IMR-90 (cell line): Measurements from ENCODE around the gene PRKCE. TPM values are rescaled to one million over a fixed set of nuclear protein-coding genes. Genes with fewer than 3 reads are reported as not detected.

Experiments
- ATAC-seq: fragments of 200-7000 bp; cut with Tn5 transposase; 2 replicates; pipeline ENCODE4 v1.9.1; 2020; ENCODE audit warnings: low read depth, mild to moderate bottlenecking, moderate library complexity
- BruUV-seq: library from RNA; stranded (reverse); fragments of 400-500 nt; replicated peaks from 2 replicates; lab custom pipeline; 2021; lab: Mats Ljungman, UMichigan
- CTCF ChIA-PET: fragments of 300-600 bp; formaldehyde crosslinking; extraction: SDS; loops from one replicate; lab custom pipeline; 2021; ENCODE audit warnings: antibody characterized with exemption; lab: Yijun Ruan, JAX
- POLR2A ChIA-PET: fragments of 300-600 bp; sonication (Branson Sonifier 250); formaldehyde crosslinking; loops from one replicate; lab custom pipeline; 2022; ENCODE audit warnings: antibody characterized with exemption; ENCODE audit not compliant: unreplicated experiment; lab: Charles Lee
- DNase-seq: peaks from one replicate; pipeline ENCODE4 v3.0.0; 2013
- H2AFZ ChIP-seq: replicated peaks from 2 replicates; pipeline ENCODE3; 2013; ENCODE audit warnings: low read length, mild to moderate bottlenecking; ENCODE audit not compliant: poor library complexity
- H2AK5ac ChIP-seq: 2 replicates; pipeline ENCODE4 v1.6.1; 2013; ENCODE audit warnings: low read depth, low read length, inconsistent platforms
- H2AK9ac ChIP-seq: replicated peaks from 2 replicates; pipeline ENCODE3; 2013; ENCODE audit warnings: mild to moderate bottlenecking, low read depth, low read length, moderate library complexity; ENCODE audit not compliant: poor library complexity
- H2BK120ac ChIP-seq: 2 replicates; pipeline ENCODE4 v1.6.1; 2013; ENCODE audit warnings: low read depth, low read length, inconsistent platforms
- H2BK15ac ChIP-seq: 3 replicates; pipeline ENCODE4 v1.6.1; 2013; ENCODE audit warnings: low read depth, low read length, inconsistent platforms
- H2BK20ac ChIP-seq: 2 replicates; pipeline ENCODE4 v1.6.1; 2013; ENCODE audit warnings: low read depth, mild to moderate bottlenecking, inconsistent platforms, low read length, moderate library complexity
- H2BK5ac ChIP-seq: 2 replicates; pipeline ENCODE4 v1.6.1; 2013; ENCODE audit warnings: mild to moderate bottlenecking, low read depth, low read length, inconsistent platforms; ENCODE audit not compliant: poor library complexity, severe bottlenecking
- H3K14ac ChIP-seq: replicated peaks from 2 replicates; pipeline ENCODE4 v1.6.1; 2013; ENCODE audit warnings: low read depth, low read length, inconsistent platforms
- H3K18ac ChIP-seq: 2 replicates; pipeline ENCODE4 v1.6.1; 2013; ENCODE audit warnings: low read depth, low read length, control low read depth
- H3K23ac ChIP-seq: 2 replicates; pipeline ENCODE4 v1.6.1; 2013; ENCODE audit warnings: low read depth, low read length, inconsistent platforms
- H3K27ac ChIP-seq: 2 replicates; pipeline ENCODE4 v1.5.1; 2013; ENCODE audit warnings: mild to moderate bottlenecking, control low read depth, low read length; ENCODE audit not compliant: insufficient read depth
- H3K27me3 ChIP-seq: 2 replicates; pipeline ENCODE4 v1.6.1; 2013; ENCODE audit warnings: low read length; ENCODE audit not compliant: control insufficient read depth, insufficient read depth
- H3K36me3 ChIP-seq: 2 replicates; pipeline ENCODE4 v1.6.1; 2013; ENCODE audit warnings: low read length, mixed read lengths; ENCODE audit not compliant: control insufficient read depth, insufficient read depth
- H3K4ac ChIP-seq: 2 replicates; pipeline ENCODE4 v1.6.1; 2013; ENCODE audit warnings: low read depth, low read length, inconsistent platforms
- H3K4me1 ChIP-seq: 2 replicates; pipeline ENCODE4 v1.6.1; 2013; ENCODE audit warnings: low read length, mixed read lengths; ENCODE audit not compliant: control insufficient read depth, insufficient read depth
- H3K4me2 ChIP-seq: 2 replicates; pipeline ENCODE4 v1.6.1; 2013; ENCODE audit warnings: low read depth, mild to moderate bottlenecking, control low read depth, low read length, moderate library complexity
- H3K4me3 ChIP-seq: 2 replicates; pipeline ENCODE4 v1.5.1; 2013; ENCODE audit warnings: low read depth, mild to moderate bottlenecking, control low read depth, low read length, moderate library complexity; ENCODE audit not compliant: insufficient read depth
- H3K56ac ChIP-seq: 2 replicates; pipeline ENCODE4 v1.6.1; 2013; ENCODE audit warnings: low read length, inconsistent platforms; ENCODE audit not compliant: insufficient read depth; ENCODE audit errors: extremely low read depth
- H3K79me1 ChIP-seq, 2 experiments: 2 replicates each; pipeline ENCODE4 v1.6.1; 2013; ENCODE audit warnings: low read length in 2 of 2, inconsistent platforms in 1 of 2, low read depth in 1 of 2
- H3K9ac ChIP-seq: 2 replicates; pipeline ENCODE4 v1.6.1; 2013; ENCODE audit warnings: low read depth, low read length, control low read depth
- H3K9me1 ChIP-seq: 2 replicates; pipeline ENCODE4 v1.6.1; 2013; ENCODE audit warnings: low read length, inconsistent platforms; ENCODE audit not compliant: insufficient read depth
- H3K9me3 ChIP-seq: 2 replicates; pipeline ENCODE4 v1.6.1; 2013; ENCODE audit warnings: low read length; ENCODE audit not compliant: control insufficient read depth, insufficient read depth
- H4K20me1 ChIP-seq: 2 replicates; pipeline ENCODE4 v1.6.1; 2013; ENCODE audit warnings: low read length, inconsistent platforms; ENCODE audit not compliant: insufficient read depth
- H4K5ac ChIP-seq: 2 replicates; pipeline ENCODE4 v1.6.1; 2013; ENCODE audit warnings: mild to moderate bottlenecking, low read depth, low read length, control low read depth
- H4K8ac ChIP-seq, 2 experiments: 2 replicates each; pipeline ENCODE4 v1.6.1; 2013; ENCODE audit warnings: low read depth in 2 of 2, low read length in 2 of 2, control low read depth in 1 of 2, inconsistent platforms in 1 of 2
- H4K91ac ChIP-seq: 2 replicates; pipeline ENCODE4 v1.6.1; 2013; ENCODE audit warnings: low read depth, low read length, inconsistent platforms; ENCODE audit not compliant: insufficient read depth
- FOS ChIP-seq: fragments of 150-350 bp; IDR thresholded peaks from 2 replicates; pipeline ENCODE4 v1.6.1; 2016; ENCODE audit warnings: low read depth, low read length
- MXI1 ChIP-seq: IDR thresholded peaks from 2 replicates; pipeline ENCODE4 v1.6.1; 2012; ENCODE audit warnings: low read depth, mild to moderate bottlenecking, low read length, moderate library complexity, borderline replicate concordance
- RAD21 ChIP-seq: IDR thresholded peaks from 2 replicates; pipeline ENCODE4 v1.6.1; 2012; ENCODE audit warnings: low read length, improper control_type of control experiment
- RFX5 ChIP-seq: IDR thresholded peaks from 2 replicates; pipeline ENCODE4 v1.8.0; 2012; ENCODE audit warnings: low read depth, mild to moderate bottlenecking, low read length, moderate library complexity
- WGBS, 2 experiments: methylation state at CpG; one replicate each; pipeline versions ENCODE4 v1.1.5 to v1.1.7; 2013; ENCODE audit warnings: missing lambda C conversion rate in 2 of 2; ENCODE audit not compliant: insufficient read length in 1 of 2; ENCODE audit errors: extremely low coverage in 2 of 2; 5-methylcytosine and 5-hydroxymethylcytosine counted together
- dilution Hi-C: fragments of 300-500 bp; cut with HindIII; formaldehyde crosslinking; loops from one replicate; pipeline ENCODE4 v1.14.3; 2018; ENCODE audit warnings: low sequenced_read_pairs; ENCODE audit not compliant: unreplicated experiment
- in situ Hi-C: fragments of 300-500 bp; cut with MboI; formaldehyde crosslinking; loops from 3 replicates; pipeline ENCODE4 v1.14.3; 2019; ENCODE audit warnings: low sequenced_read_pairs, inconsistent platforms, mixed read lengths
- intact Hi-C: fragments of 100-400 bp; cut with micrococcal nuclease; formaldehyde crosslinking; loops from 2 replicates; pipeline ENCODE4 v1.10.0; 2022
- polyA plus RNA-seq, 3 experiments: library from polyadenylated mRNA; depleted of rRNA; stranded (reverse); fragments of >200 nt; gene quantifications; 2 replicates each; pipeline ENCODE4 v1.2.3, GENCODE V29; 2012; ENCODE audit warnings: low replicate concordance in 1 of 3
- total RNA-seq: library from RNA; depleted of rRNA; stranded (reverse); fragments of >200 nt; gene quantifications from 2 replicates; pipeline ENCODE4 v1.2.3, GENCODE V29; 2012

Gene PRKCE
- total and polyA plus RNA-seq, 2 of the 4 experiments (the other 2 are of a cell fraction): 8.1 to 32.4 TPM

DNA sequence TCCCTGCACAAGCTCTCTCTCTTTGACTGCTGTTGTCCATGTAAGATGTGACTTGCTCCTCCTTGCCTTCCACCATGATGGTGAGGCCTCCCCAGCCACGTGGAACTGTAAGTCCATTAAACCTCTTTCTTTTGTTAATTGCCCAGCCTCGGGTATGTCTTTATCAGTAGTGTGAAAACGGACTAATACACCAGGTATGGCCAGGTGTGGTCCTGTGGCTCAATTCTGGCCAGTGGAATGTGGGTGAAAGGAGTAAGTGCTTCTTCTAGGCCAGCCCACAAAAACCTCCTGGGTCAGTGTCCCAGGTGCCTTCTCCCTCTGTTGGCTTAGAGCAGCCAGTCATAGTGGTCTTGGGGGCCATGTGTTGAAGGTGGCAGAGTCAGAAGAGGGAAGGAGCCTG, 57.0 kb downstream of the PRKCE start:
- Histone ChIP-seq H4K20me1 (no peaks in the 10 kb centered on the region; the same call in 1 of the 2 replicates), H3K4me2 (no peak overlapping the region), H2BK15ac (no peak overlapping the region), H3K27me3 (no peaks in the 10 kb centered on the region), H3K18ac (no peak overlapping the region), H3K9me1 (peaks cover 5% of the 10 kb centered on the region; the same call in 1 of the 2 replicates), H3K4ac (no peak overlapping the region), H4K91ac (no peak overlapping the region), H3K4me1 (no peaks in the 10 kb centered on the region), H3K14ac (no peak overlapping the region), H3K4me3 (no peak overlapping the region), H2BK20ac (no peak overlapping the region), H2AFZ (no peak overlapping the region), H4K8ac (no peak overlapping the region), H2BK120ac (no peak overlapping the region), H2AK9ac (no peak overlapping the region), H3K56ac (no peak overlapping the region), H3K23ac (no peak overlapping the region), H4K5ac (no peak overlapping the region), H3K9ac (no peak overlapping the region), H3K27ac (no peak overlapping the region), H3K79me1 (peaks cover 0 to 15% of the 10 kb centered on the region in 2 experiments; a peak in 1 of 4 replicates), H3K9me3 (no peaks in the 10 kb centered on the region), H3K36me3 (no peaks in the 10 kb centered on the region; the same call in 1 of the 2 replicates), H2BK5ac (no peak overlapping the region), H2AK5ac (no peak overlapping the region)
- CTCF ChIA-PET: no interaction called here
- POLR2A ChIA-PET: no interaction called here
- intact Hi-C loops (no loop called here), dilution Hi-C loops (no loop called here), in situ Hi-C loops (no loop called here)
- no peak for DNase-seq
- TF ChIP-seq RFX5: no peak
- TF ChIP-seq RAD21: no peak
- TF ChIP-seq MXI1: no peak
- TF ChIP-seq FOS: no peak
- WGBS, 2 experiments: no CpG with 5 or more reads among the region's 3 CpGs
- no peak for ATAC-seq
- BruUV-seq: no TSS peak
